GM12891 (cell line): ENCODE measurements around the gene PDK3. TPM values are rescaled to one million over a fixed set of nuclear protein-coding genes. Genes with fewer than 3 reads are reported as not detected.

Source experiments
- DNase-seq: peaks from one replicate; pipeline ENCODE4 v3.0.0; 2011; ENCODE audit warnings: low spot score; ENCODE audit not compliant: insufficient read length
- FAIRE-seq: peaks from 2 replicates; lab custom pipeline; 2011; peaks lifted over from hg19 to GRCh38; lab: Jason Lieb, UNC
- PAX5 ChIP-seq: IDR thresholded peaks from 2 replicates; pipeline ENCODE4 v1.6.1; 2011; ENCODE audit warnings: low read length, moderate library complexity, mild to moderate bottlenecking; ENCODE audit not compliant: insufficient read depth, severe bottlenecking
- POLR2A ChIP-seq: IDR thresholded peaks from 2 replicates; pipeline ENCODE4 v1.6.1; 2011; ENCODE audit warnings: low read depth, low read length, control low read depth
- POLR2AphosphoS5 ChIP-seq: IDR thresholded peaks from 2 replicates; pipeline ENCODE4 v1.6.1; 2011; ENCODE audit warnings: low read depth, low read length, control low read depth
- POU2F2 ChIP-seq: IDR thresholded peaks from 2 replicates; pipeline ENCODE4 v1.6.1; 2011; ENCODE audit warnings: low read depth, mild to moderate bottlenecking, control low read depth, low read length, moderate library complexity
- SPI1 ChIP-seq: IDR thresholded peaks from 2 replicates; pipeline ENCODE4 v1.6.1; 2011; ENCODE audit warnings: low read depth, low read length, control low read depth
- TAF1 ChIP-seq: IDR thresholded peaks from 2 replicates; pipeline ENCODE4 v1.6.1; 2011; ENCODE audit warnings: low read depth, low read length, control low read depth
- polyA plus RNA-seq: library from polyadenylated mRNA; unstranded; fragments of >200 nt; gene quantifications from one replicate; pipeline ENCODE4 v1.2.1, GENCODE V29; 2012; ENCODE audit warnings: low read depth, missing spikeins, inconsistent platforms; ENCODE audit not compliant: missing spikeins

Gene PDK3
- polyA plus RNA-seq = 15.1 TPM

GRCh38 chrX:24464836-24465531, at the start of gene PDK3:
TSS of gene PDK3 (plus strand) at chrX:24465286. CDS start at chrX:24465456, 170 bp downstream.
- no peak for TF ChIP-seq TAF1
- TF ChIP-seq POLR2AphosphoS5 = 0 out of 2 replicates have a peak, but pooled peaks have one; percentile 28
- FAIRE-seq (peak; percentile 100), DNase-seq (peak; percentile 56)

- no peak for TF ChIP-seq PAX5
- no peak for TF ChIP-seq POLR2AphosphoS5
- no peak for TF ChIP-seq TAF1
- no peak for TF ChIP-seq POU2F2
- no peak for TF ChIP-seq POLR2A
- TF ChIP-seq SPI1 = no peak
- FAIRE-seq (no peak), DNase-seq (no peak)
Measured at GRCh38 chrX:24415921-24416320, 49.2 kb upstream of the PDK3 start.

DNA sequence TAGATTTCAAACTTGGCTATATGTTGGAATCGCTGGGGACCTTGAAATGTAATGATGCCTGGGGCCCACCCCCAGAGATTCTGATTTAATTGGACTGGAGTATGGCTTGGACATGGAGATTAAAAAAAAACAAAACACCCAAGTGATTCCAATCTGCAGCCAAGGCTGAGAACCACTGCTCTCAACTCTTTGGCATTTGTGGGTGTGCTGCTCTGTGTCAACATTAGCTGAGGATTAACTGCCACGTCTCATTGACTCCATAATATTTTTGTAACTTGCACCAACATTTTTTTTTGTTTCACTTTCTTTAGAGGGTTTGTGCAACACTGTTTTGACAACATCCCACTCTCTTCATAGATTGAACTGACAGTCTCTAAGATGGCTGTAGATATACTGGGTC, 41.1 kb upstream of the PDK3 start:
- DNase-seq (no peak), FAIRE-seq (no peak)
- TF ChIP-seq PAX5 = no peak
- TF ChIP-seq TAF1 = no peak
- no peak for TF ChIP-seq POU2F2
- no peak for TF ChIP-seq POLR2A
- TF ChIP-seq POLR2AphosphoS5 = no peak
- no peak for TF ChIP-seq SPI1

- FAIRE-seq (no peak), DNase-seq (no peak)
- TF ChIP-seq SPI1 (no peak), TAF1 (no peak), PAX5 (no peak), POLR2AphosphoS5 (no peak), POU2F2 (no peak), POLR2A (no peak)
Measured at GRCh38 chrX:24424948-24425347, 40.1 kb upstream of the PDK3 start.

- DNase-seq (no peak), FAIRE-seq (no peak)
- no peak for TF ChIP-seq TAF1
- TF ChIP-seq SPI1 = no peak
- no peak for TF ChIP-seq POU2F2
- TF ChIP-seq POLR2A = no peak
- TF ChIP-seq PAX5 = no peak
- TF ChIP-seq POLR2AphosphoS5 = no peak
Measured at GRCh38 chrX:24425806-24426205, 39.3 kb upstream of the PDK3 start.

DNA sequence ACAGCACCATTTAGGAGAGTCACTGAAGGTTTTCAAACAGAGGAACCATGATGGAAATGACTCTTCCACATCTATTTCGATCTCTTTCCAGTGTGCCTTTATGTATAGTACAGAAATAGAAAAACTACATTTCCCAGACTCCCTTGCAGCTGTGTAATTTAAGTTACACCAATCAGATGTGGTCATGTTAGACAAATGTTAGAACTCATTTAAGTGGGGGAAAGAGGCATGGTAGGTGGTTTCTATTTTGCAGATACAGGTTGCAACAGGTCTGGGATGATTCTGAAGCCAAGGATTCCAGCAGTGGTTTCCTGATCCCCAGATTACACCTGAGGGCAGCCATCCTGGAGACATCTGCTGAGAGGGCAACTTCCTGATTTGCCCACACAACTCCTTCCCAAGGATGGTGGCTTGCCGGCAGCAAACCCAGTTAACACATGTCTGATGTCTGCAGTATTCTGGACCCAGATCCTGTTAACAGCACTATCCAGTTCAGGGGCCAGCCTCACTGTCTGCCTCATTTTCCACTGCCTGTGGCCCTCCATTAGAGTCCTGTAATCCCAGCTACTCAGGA, 38.7 kb upstream of the PDK3 start:
- peak; percentile 85 for FAIRE-seq
- TF ChIP-seq POU2F2 (no peak), TAF1 (no peak), POLR2AphosphoS5 (no peak), SPI1 (no peak), PAX5 (no peak), POLR2A (no peak)
- DNase-seq = no peak

- no peak for FAIRE-seq
- no peak for TF ChIP-seq TAF1
- TF ChIP-seq POU2F2 = no peak
- no peak for TF ChIP-seq POLR2A
- no peak for TF ChIP-seq PAX5
- no peak for TF ChIP-seq SPI1
- TF ChIP-seq POLR2AphosphoS5 = no peak
- DNase-seq = no peak
Measured at GRCh38 chrX:24426921-24427746, 38.0 kb upstream of the PDK3 start.

DNA sequence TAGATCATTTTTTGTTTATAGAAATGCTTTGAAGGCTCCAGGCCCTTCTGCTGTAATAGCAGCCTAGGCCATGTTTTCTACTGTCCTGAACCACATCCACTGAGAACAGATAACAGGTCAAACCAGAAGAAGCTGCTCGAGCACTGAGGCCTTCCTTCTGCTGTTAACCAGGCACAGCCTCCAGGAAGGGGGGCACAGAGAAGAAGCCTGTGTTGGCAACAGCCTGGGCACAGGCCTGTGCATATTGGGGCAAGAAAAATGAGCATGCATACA, 37.4 kb upstream of the PDK3 start:
- TF ChIP-seq SPI1 (no peak), POLR2A (no peak), PAX5 (no peak), TAF1 (no peak), POU2F2 (no peak), POLR2AphosphoS5 (no peak)
- no peak for DNase-seq
- FAIRE-seq = no peak

GRCh38 chrX:24428516-24428915, 36.6 kb upstream of the PDK3 start:
- FAIRE-seq (no peak), DNase-seq (no peak)
- TF ChIP-seq POLR2AphosphoS5 = no peak

DNA sequence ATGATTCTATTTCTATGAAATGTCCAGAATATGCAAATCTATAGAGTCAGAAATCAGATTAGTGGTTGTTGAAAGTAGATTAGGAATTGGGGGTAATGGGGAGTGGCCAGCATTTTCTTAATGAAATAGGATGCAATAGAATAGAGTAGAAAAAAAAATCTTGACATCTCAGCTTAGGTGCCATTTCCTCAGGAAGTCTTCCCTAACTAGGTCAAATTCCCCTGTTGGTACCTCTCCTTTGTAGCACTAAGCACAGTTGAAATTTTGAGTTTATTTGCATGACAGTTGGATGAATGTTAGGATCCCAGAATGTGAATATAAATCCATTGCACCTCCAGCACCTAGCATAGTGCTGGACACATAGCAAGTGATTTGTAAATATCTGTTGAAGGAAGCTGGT, 30.0 kb upstream of the PDK3 start:
- TF ChIP-seq POLR2A = no peak
- no peak for TF ChIP-seq PAX5
- TF ChIP-seq TAF1 = no peak
- TF ChIP-seq POU2F2 = no peak
- no peak for TF ChIP-seq POLR2AphosphoS5
- no peak for TF ChIP-seq SPI1
- FAIRE-seq (no peak), DNase-seq (no peak)

DNA sequence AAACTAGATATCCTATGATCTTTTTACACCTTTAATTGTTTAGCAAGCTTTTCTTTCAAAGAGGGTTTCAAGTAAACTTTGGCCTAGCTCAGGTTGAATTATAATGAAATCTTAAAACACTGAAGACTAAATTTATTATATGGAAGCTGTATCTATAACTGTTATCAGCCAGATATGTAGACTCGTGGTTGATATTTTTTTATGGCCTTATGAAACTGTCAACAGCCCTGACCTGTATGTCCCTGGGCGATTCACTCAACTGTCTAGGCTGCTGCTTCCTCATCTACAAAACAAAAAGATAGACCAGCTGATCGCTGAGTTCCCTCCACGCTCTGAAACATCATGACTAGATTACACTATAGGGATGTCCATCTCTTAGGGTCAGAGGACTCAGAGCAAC, 21.2 kb upstream of the PDK3 start:
- no peak for TF ChIP-seq POLR2AphosphoS5
- TF ChIP-seq POLR2A = no peak
- DNase-seq (no peak), FAIRE-seq (no peak)

DNA sequence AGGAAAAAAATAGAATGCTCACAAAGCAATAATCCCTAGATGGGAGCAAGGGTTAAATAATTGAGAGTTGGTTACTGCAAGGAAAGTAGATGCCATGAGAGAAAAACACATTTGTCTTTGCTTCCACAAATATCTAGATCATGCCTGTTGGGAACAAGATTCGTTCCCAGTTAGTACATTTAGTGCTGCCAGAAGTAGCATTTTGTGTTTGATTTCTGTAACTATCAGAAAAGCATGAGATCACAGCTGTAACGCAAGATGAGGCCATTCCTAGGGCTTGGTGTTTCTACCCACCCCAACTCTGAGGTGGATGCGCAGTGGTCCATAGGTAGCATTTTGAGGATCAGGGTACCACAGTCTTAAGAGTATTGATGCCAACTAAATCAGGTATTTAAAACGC, 20.4 kb upstream of the PDK3 start:
- DNase-seq (no peak), FAIRE-seq (no peak)
- TF ChIP-seq TAF1 (no peak), PAX5 (no peak), POLR2AphosphoS5 (no peak), POU2F2 (no peak), SPI1 (no peak), POLR2A (no peak)
